GM18861 (cell line): ENCODE measurements around the gene RNF157.
A peak's percentile ranks its signal among the peaks of the same experiment; 100 is the strongest.
"Not testable (repeated sequence)": the region's sequence is repeated elsewhere in the genome, so short reads cannot be mapped to it uniquely, and the experiment has no call there.

Source experiments
- ATAC-seq: cut with Tn5 transposase; IDR thresholded peaks from one replicate; pipeline ENCODE4 v1.9.1; 2021; ENCODE audit not compliant: unreplicated experiment

The RNF157 gene

GRCh38 chr17:76195281-76196096 lies 44.8 kb downstream of the RNF157 start:
- ATAC-seq: no peak

- ATAC-seq: no peak
Measured at GRCh38 chr17:76193591-76193990, 46.7 kb downstream of the RNF157 start.

- ATAC-seq: peak; percentile 57
Measured at GRCh38 chr17:76191896-76192295, 48.4 kb downstream of the RNF157 start.

GRCh38 chr17:76189741-76190140 lies 50.6 kb downstream of the RNF157 start:
- ATAC-seq: no peak

GRCh38 chr17:76189247-76189646 lies 51.0 kb downstream of the RNF157 start:
- ATAC-seq: no peak

GRCh38 chr17:76188213-76189016 lies 51.9 kb downstream of the RNF157 start:
- ATAC-seq: no peak

GRCh38 chr17:76186774-76187173 lies 53.5 kb downstream of the RNF157 start:
- not testable (repeated sequence) for ATAC-seq

- no peak for ATAC-seq
Measured at GRCh38 chr17:76184290-76184689, 56.0 kb downstream of the RNF157 start.

GRCh38 chr17:76182016-76182764 lies 58.1 kb downstream of the RNF157 start:
- ATAC-seq: no peak

GRCh38 chr17:76179496-76180467 lies 60.5 kb downstream of the RNF157 start:
- no peak for ATAC-seq

GRCh38 chr17:76178124-76178523 lies 62.2 kb downstream of the RNF157 start:
- no peak for ATAC-seq

- no peak for ATAC-seq
Measured at GRCh38 chr17:76176701-76177574, 63.4 kb downstream of the RNF157 start.

- ATAC-seq: no peak
Measured at GRCh38 chr17:76174037-76174436, 66.3 kb downstream of the RNF157 start.

GRCh38 chr17:76173474-76173873 lies 66.8 kb downstream of the RNF157 start:
- ATAC-seq: no peak

GRCh38 chr17:76171706-76172105 lies 68.6 kb downstream of the RNF157 start:
- no peak for ATAC-seq

- ATAC-seq: no peak
Measured at GRCh38 chr17:76170114-76170513, 70.2 kb downstream of the RNF157 start.

GRCh38 chr17:76166906-76167305 lies 73.4 kb downstream of the RNF157 start:
- ATAC-seq: no peak

GRCh38 chr17:76166168-76166567 lies 74.1 kb downstream of the RNF157 start:
- no peak for ATAC-seq

- ATAC-seq: no peak
Measured at GRCh38 chr17:76164331-76164730, 76.0 kb downstream of the RNF157 start.
